GM23338 (cell line): ENCODE measurements around the gene ESRRB. TPM values are rescaled to one million over a fixed set of nuclear protein-coding genes. Genes with fewer than 3 reads are reported as not detected.

ENCODE experiments used
- ATAC-seq: fragments of 200-7000 bp; cut with Tn5 transposase; 3 replicates; pipeline ENCODE4 v1.9.1; 2020
- DNase-seq: peaks from one replicate; pipeline ENCODE4 v3.0.0-alpha.2; 2015; ENCODE audit warnings: low spot score
- H2AFZ ChIP-seq: fragments of 200-600 bp; sonication (generic); 2 replicates; pipeline ENCODE4 v1.8.0; 2016; ENCODE audit warnings: antibody characterized with exemption, mild to moderate bottlenecking, moderate library complexity
- H3F3A ChIP-seq: fragments of 200-600 bp; sonication (generic); replicated peaks from 2 replicates; pipeline ENCODE4 v1.8.0; 2017; ENCODE audit warnings: antibody characterized with exemption, mixed run types, low read depth
- H3K27ac ChIP-seq: fragments of 200-600 bp; sonication (generic); 2 replicates; pipeline ENCODE4 v1.6.1; 2016; ENCODE audit warnings: low read depth
- H3K27me3 ChIP-seq: fragments of 200-600 bp; sonication (generic); 2 replicates; pipeline ENCODE4 v1.8.0; 2016; ENCODE audit warnings: mild to moderate bottlenecking, mixed run types, moderate library complexity; ENCODE audit not compliant: insufficient read depth
- H3K36me3 ChIP-seq: fragments of 200-600 bp; sonication (generic); 2 replicates; pipeline ENCODE4 v1.8.0; 2016; ENCODE audit warnings: mild to moderate bottlenecking; ENCODE audit not compliant: insufficient read depth
- H3K4me1 ChIP-seq: fragments of 200-600 bp; sonication (generic); 2 replicates; pipeline ENCODE4 v1.8.0; 2016; ENCODE audit warnings: mild to moderate bottlenecking, moderate library complexity; ENCODE audit not compliant: insufficient read depth
- H3K4me2 ChIP-seq: fragments of 200-600 bp; sonication (generic); 2 replicates; pipeline ENCODE4 v1.7.1; 2017; ENCODE audit warnings: mixed run types
- H3K4me3 ChIP-seq: fragments of 200-600 bp; sonication (generic); 2 replicates; pipeline ENCODE4 v1.6.1; 2016; ENCODE audit warnings: mixed run types
- H3K79me2 ChIP-seq: fragments of 200-600 bp; sonication (generic); replicated peaks from 2 replicates; pipeline ENCODE4 v1.8.0; 2017; ENCODE audit warnings: mild to moderate bottlenecking; ENCODE audit not compliant: insufficient read depth
- H3K9me2 ChIP-seq: fragments of 200-600 bp; sonication (generic); 2 replicates; pipeline ENCODE4 v1.8.0; 2017; ENCODE audit not compliant: insufficient read depth
- H4K20me1 ChIP-seq: fragments of 200-600 bp; sonication (generic); replicated peaks from 2 replicates; pipeline ENCODE4 v1.8.0; 2017; ENCODE audit warnings: mild to moderate bottlenecking; ENCODE audit not compliant: insufficient read depth
- H3K27ac Mint-ChIP-seq: 2 replicates; pipeline ENCODE4 v1.8.0; 2020; ENCODE audit warnings: inconsistent platforms, mild to moderate bottlenecking, moderate library complexity, mixed read lengths
- H3K27me3 Mint-ChIP-seq: 3 replicates; pipeline ENCODE4 v1.8.0; 2022; ENCODE audit warnings: low read depth, mild to moderate bottlenecking, moderate library complexity, mixed read lengths, inconsistent platforms; ENCODE audit not compliant: insufficient read depth, poor library complexity
- H3K36me3 Mint-ChIP-seq: 3 replicates; pipeline ENCODE4 v1.8.0; 2021; ENCODE audit warnings: low read depth, mild to moderate bottlenecking, inconsistent platforms, moderate library complexity, mixed read lengths
- H3K4me1 Mint-ChIP-seq: 3 replicates; pipeline ENCODE4 v1.8.0; 2020; ENCODE audit warnings: mild to moderate bottlenecking, inconsistent platforms, mixed read lengths
- H3K4me3 Mint-ChIP-seq: 3 replicates; pipeline ENCODE4 v1.8.0; 2021; ENCODE audit warnings: moderate library complexity, mild to moderate bottlenecking, inconsistent platforms, mixed read lengths
- H3K9me3 Mint-ChIP-seq: 3 replicates; pipeline ENCODE4 v1.8.0; 2020; ENCODE audit warnings: moderate library complexity, mild to moderate bottlenecking, inconsistent platforms, mixed read lengths
- CREB1 ChIP-seq: fragments of 250-450 bp; sonication (Bioruptor Pico); IDR thresholded peaks from 2 replicates; pipeline ENCODE4 v1.5.0; 2020; ENCODE audit warnings: low read depth, mild to moderate bottlenecking, moderate library complexity
- CTCF ChIP-seq, 2 experiments: fragments of 200-600 bp in 1 of 2; sonication (generic) in 1 of 2; conservative IDR thresholded peaks; 2 replicates each; pipeline versions ENCODE4 v1.5.1 to v1.6.1; 2016 to 2017; ENCODE audit warnings: antibody characterized with exemption in 2 of 2, low read depth in 2 of 2, mild to moderate bottlenecking in 2 of 2, moderate library complexity in 1 of 2
- ETS1 ChIP-seq: IDR thresholded peaks from 2 replicates; pipeline ENCODE4 v1.6.1; 2016; ENCODE audit warnings: antibody characterized with exemption
- EZH2 ChIP-seq: fragments of 200-600 bp; sonication (generic); IDR thresholded peaks from one replicate; pipeline ENCODE4 v1.8.0; 2017; ENCODE audit warnings: antibody characterized with exemption, mild to moderate bottlenecking, low read depth; ENCODE audit not compliant: unreplicated experiment
- EZH2phosphoT487 ChIP-seq: fragments of 200-600 bp; sonication (generic); IDR thresholded peaks from one replicate; pipeline ENCODE4 v1.8.1; 2018; ENCODE audit warnings: antibody characterized with exemption; ENCODE audit not compliant: unreplicated experiment
- NANOG ChIP-seq: IDR thresholded peaks from 2 replicates; pipeline ENCODE4 v1.6.1; 2016; ENCODE audit warnings: antibody characterized with exemption, borderline replicate concordance
- POLR2AphosphoS5 ChIP-seq: IDR thresholded peaks from 2 replicates; pipeline ENCODE4 v1.6.1; 2016; ENCODE audit warnings: antibody characterized with exemption, low read depth
- REST ChIP-seq: IDR thresholded peaks from one replicate; pipeline ENCODE4 v1.6.1; 2018; ENCODE audit warnings: antibody characterized with exemption; ENCODE audit not compliant: unreplicated experiment
- STAT1 ChIP-seq: IDR thresholded peaks from one replicate; pipeline ENCODE4 v1.6.1; 2016; ENCODE audit warnings: antibody characterized with exemption; ENCODE audit not compliant: unreplicated experiment
- ZNF114 ChIP-seq: fragments of 250-450 bp; sonication (Bioruptor Pico); IDR thresholded peaks from 2 replicates; pipeline ENCODE4 v1.5.0; 2020; ENCODE audit warnings: mild to moderate bottlenecking, moderate library complexity
- ZNF331 ChIP-seq: fragments of 250-450 bp; sonication (Bioruptor Pico); IDR thresholded peaks from 2 replicates; pipeline ENCODE4 v1.5.0; 2020; ENCODE audit warnings: low read depth, mild to moderate bottlenecking, moderate library complexity
- ZNF462 ChIP-seq: fragments of 250-450 bp; sonication (Bioruptor Pico); IDR thresholded peaks from 2 replicates; pipeline ENCODE4 v1.5.0; 2020; ENCODE audit warnings: mild to moderate bottlenecking, moderate library complexity
- polyA plus RNA-seq: library from polyadenylated mRNA; unstranded; fragments of >200 nt; fragmentation: Nextera tagmentation; extraction: Ambion mirVana; gene quantifications from 2 replicates; pipeline ENCODE4 v1.2.1, GENCODE V29; 2016
- total RNA-seq: library from RNA; depleted of rRNA; stranded (reverse); fragments of >200 nt; shearing (Covaris generic); gene quantifications from 2 replicates; pipeline ENCODE4 v1.2.3, GENCODE V29; 2014

Gene ESRRB
- total and polyA plus RNA-seq, 2 experiments from 2014 or later: 0.31 to 0.52 TPM

GRCh38 chr14:76333664-76334063, 42.3 kb upstream of the ESRRB start:
- peaks cover 26% of the 10 kb centered on the region for H3K4me1 ChIP-seq

More at GRCh38 chr14:76333664-76334063, 42.3 kb upstream of the ESRRB start:
- TF ChIP-seq NANOG (no peak), POLR2AphosphoS5 (no peak), EZH2 (no peak), REST (no peak), ETS1 (no peak), ZNF331 (CRISPR knock-in tag) (no peak), ZNF114 (CRISPR knock-in tag) (no peak), CTCF (conservative IDR thresholded peaks at IDR 0.05; ENCODE audit: low read depth in 2 of 2) (no peak), ZNF462 (CRISPR knock-in tag) (no peak), EZH2phosphoT487 (no peak), CREB1 (CRISPR knock-in tag) (no peak), STAT1 (no peak)
- DNase-seq: no peak
- Mint-ChIP-seq H3K27me3 (peaks cover 30% of the 10 kb centered on the region), H3K4me1 (peaks cover 31% of the 10 kb centered on the region), H3K9me3 (no peaks in the 10 kb centered on the region), H3K36me3 (no peaks in the 10 kb centered on the region; the same call in 2 of the 3 replicates), H3K27ac (no peak overlapping the region), H3K4me3 (no peak overlapping the region)
- Histone ChIP-seq H3K4me3 (no peak overlapping the region), H4K20me1 (no peaks in the 10 kb centered on the region), H2AFZ (no peak overlapping the region), H3K4me2 (no peak overlapping the region), H3K27ac (no peak overlapping the region), H3K27me3 (peaks cover 7% of the 10 kb centered on the region), H3F3A (no peaks in the 10 kb centered on the region), H3K79me2 (no peaks in the 10 kb centered on the region), H3K9me2 (no peaks in the 10 kb centered on the region), H3K36me3 (no peaks in the 10 kb centered on the region)
- ATAC-seq: no peak
